ENCODE data around the gene SEC61G.

SEC61G gene

DNA sequence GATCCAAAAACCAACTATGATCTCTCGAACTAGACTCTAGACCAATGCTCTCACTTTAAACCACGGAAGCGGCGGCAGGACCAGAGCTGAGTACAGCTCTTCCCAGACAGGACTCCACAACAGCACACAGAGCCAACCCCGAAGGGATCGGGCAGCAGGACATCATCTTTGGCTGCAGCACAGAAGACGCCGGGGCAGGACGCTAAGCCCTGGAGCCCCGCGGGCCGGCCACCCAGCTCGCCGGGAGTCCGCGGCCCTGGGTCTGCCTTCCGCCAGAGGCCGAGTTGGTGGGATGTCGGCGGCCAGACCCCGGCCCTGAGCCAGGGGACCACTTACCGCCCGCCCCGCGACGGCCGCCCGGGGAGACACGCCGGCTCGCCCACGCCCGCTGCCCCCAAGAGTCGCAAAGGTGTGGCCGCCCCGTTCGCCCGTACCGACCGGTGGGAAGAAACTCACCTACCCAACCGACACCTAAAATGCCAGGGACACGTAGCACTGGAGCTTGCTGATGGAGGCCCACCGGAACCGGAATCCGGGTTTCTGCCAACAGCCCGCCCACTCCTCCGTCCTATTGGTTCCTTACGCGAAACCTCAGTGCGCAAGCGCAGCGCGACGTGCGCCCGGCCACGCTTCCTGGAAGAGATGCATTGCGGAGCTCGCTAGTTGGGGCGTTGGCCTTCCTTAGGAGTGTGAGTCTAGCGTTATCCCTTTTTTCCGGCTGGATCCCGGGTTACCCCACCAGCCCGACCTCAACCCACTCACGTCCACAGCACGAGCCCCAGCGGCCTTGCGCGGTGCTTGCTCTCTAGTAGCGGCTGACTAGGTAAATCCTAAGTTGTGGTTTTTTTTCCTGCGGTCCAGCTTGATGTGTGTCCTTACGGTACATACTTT lies at the start of gene SEC61G:
SEC61G (minus strand) TSS at position 510 of the 891 bp plus-strand sequence. CDS start 1,623 bp downstream, outside the sequence.
- peak; percentile 97 for DNase-seq

DNA sequence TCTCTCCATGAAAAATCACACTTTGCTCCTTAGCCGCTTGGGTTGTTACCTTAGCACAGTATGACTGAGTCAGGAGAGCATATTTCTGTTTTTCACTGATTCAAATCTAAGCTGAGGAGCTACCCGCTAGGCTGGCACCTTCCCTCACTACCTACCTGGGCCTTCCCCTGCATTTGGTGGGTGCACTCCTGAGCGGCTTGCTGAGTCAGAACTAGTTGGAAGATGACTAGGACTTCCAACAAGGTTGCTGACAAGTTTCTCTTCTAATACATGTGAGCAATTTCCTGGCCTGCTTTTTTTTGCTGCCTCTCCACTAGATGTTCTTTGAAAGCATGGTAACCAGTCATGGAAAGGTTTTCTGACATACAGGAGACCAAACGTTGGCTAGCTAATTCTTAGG lies 43.8 kb upstream of the SEC61G start:
- DNase-seq, result no peak

DNA sequence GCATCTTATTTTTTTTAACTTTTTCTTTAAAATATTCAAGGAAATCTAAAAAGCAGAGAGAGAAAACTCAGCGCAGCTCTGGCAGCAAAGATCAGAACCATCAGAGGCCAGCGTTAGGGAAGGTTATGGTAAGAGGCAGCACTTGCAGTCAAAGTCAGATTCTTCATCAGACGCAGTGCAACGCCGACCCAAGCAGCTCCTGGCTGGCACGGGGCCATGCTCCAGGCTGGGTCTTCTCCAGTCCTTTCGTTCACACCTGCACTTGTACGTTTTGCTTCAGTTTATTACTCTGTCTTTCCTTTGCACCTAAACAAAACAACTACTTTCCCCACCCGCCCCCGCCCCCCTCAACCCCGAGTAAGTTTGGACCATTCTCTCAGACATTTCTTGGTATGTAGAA lies 43.1 kb upstream of the SEC61G start:
- DNase-seq, result no peak

DNA sequence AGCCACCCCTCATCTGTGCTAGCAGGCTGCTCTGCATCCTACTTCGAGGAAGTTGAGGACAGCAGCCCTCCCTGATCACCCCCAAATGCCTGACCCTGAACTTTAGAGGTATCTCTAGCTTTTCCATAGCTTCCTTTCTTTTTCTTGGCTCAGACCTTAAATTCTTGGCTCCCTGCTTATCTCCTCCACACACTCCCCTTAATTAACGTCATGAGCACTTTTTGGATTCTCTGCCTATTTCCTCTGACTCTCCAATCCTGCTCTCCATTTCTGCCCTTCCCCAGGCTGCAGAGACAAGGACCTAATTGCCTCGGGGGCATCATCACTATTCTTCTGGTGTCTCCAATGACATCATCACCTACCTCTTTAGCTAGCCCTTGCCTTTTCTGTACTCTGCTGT lies 40.8 kb upstream of the SEC61G start:
- no peak for DNase-seq

DNA sequence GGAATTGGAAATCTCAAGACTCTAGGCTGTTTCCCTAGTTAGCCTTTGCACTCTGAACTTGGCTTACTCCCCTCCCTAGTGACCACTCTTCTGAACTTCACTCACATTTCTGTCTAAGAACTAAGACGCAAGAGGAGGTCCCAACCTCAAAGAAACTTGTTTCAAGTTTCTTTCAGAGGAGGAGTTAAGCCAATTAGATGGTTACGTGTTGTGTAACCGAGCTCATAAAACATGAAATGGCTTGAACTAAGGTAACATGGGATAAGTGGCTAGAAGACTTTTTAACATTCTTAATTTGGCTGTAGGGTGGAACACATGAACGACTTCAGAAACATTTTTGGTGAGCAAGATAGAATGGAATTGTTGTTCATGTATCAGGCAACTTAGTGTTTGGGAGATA lies 39.5 kb upstream of the SEC61G start:
- DNase-seq, result no peak

DNA sequence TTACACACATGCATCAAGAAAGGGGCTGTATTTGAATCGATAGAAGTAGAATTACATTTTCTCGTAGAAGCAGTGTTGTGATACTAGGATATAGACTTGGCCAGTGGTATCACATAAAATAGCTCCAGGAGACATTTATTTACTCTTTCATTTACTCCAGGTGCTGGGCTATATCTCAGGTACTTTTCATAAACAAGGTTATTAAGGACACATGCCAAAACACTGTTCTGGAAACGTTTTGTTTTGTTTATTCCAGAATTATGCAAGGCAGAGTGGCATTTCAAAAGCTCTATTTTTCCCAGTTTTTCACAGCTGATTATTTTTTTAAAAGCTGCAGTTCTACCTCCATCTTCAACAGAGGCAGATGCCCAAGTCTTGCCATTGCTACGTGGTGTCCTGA lies 37.8 kb upstream of the SEC61G start:
- DNase-seq, result no peak

DNA sequence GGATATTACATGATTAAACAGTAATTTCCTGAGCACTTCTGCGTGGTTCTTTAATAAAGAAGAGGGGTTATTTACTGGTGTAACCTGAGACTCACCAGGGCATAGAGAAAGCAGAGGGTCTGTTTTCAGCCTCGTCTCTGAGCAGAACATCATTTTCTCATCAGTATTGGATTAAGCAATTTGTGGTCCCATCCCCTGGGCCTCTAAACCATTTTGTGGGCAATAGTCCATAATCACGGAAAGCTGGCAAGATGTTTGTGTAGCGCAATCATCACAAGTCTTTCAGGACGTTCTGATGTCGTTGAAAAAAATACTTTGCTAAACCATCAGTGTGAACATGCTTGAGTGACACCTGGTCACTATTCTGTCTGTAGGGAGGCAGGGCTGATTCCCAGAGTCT lies 37.1 kb upstream of the SEC61G start:
- no peak for DNase-seq

DNA sequence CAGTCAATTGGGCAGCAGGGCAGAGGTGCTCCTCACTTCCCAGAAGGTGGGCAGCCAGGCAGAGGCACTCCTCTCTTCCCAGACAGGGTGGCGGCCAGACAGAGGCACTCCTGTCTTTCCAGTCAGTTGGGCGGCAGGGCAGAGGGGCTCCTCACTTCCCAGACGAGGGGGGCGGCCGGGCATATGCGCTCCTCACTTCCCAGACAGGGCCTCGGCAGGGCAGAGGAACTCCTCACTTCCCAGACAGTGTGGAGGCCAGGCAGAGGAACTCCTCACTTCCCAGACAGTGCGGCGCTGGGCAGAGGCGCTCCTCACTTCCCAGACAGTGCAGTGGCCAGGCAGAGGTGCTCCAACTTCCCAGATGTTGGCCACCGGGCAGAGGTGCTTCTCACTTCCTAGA lies 33.4 kb upstream of the SEC61G start:
- no peak for DNase-seq

DNA sequence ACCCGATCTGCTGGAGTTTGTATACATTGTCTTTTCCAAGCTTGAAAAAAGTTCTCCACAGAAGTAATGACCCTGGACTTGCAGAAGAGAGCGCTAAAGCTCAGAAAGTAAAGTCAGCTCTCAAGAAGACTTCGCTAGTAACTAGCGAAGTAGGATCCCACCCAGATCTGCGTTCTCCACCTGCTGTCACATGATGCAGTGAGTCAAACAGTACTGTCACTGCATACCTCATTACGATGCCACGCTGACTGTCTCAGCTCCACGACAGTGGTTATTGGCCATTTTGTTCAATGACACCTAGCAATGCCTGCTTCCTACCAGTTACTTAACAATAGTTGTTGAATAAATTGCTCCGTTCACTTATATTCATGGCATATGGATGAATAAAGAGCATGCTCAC lies 29.7 kb upstream of the SEC61G start:
- peak; percentile 94 for DNase-seq

DNA sequence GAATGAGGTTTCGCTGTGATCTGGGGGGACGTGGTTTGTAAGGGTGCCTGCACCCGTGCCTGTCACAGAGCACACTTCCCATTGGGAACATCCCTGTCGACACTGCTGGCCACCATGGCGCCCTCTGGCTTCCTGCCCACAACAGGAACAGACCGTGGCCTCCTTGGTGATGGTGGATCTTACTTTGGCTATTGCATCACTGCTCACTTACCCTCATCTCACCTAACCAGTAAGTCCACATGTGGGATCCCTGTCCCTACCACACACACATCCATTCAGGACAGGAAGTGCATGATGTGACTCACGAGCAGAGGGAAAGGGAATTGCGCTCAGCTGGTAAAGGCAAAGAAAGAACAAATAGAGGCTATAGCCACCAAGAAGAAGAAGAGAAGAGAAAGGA lies 26.2 kb upstream of the SEC61G start:
- DNase-seq, result peak; percentile 70

DNA sequence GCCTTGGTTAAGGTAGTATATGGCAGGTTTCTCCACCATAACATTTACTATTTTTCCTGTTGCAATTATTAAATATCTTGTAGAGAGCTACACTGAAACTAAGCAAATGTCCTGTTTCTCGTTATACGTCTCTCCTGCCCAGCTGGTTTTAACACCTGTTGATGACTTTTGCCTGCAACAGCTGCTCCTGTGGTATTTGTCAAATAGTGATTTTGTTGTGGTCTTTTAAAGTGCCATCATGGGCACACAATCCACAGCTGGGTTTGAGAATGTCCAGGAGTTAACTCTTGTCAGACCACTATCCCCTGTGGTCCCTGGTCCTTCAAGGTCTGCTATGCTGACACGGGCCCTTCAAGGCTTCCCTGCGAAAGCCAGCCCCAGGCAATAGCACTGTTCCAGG lies 24.9 kb upstream of the SEC61G start:
- DNase-seq, result no peak

DNA sequence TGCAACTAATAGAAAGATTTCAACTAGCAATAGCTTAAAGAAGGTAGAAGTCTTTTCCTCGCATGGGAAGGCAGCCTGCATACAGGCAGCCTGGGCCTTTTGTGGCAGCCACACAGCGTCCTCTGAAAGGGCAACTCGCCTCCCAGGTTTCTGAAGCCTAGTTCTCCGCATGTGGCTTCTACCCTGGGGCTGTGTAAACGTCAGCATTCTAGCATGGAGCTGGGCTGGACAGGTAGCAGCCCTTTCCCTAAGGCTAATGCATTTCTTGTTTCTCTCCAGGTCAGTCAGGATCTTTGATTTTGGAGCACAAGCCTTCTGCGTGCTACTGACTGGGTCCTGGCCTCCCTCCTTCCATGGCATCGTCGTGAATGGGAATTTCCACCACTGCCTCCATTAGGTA lies 23.8 kb upstream of the SEC61G start:
- no peak for DNase-seq

DNA sequence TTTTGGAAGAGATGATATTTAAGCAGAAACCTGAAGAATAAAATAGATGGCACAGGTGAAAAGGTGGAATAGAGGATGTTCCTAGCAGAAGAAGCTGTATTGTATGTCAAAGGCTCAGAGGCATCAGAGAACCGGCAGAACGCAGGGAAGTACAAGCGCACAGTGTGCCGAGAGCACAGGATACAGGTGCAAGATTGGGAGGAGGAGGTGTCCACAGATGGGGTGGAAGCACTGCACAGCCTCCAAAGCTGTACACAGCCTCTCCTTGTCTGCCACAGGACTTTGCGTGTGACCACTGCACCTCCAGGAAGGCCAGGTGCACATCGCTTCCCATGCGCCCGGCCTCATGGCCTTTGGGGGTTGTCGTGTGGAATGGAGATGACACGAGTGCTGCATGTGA lies 23.3 kb upstream of the SEC61G start:
- DNase-seq, result no peak

DNA sequence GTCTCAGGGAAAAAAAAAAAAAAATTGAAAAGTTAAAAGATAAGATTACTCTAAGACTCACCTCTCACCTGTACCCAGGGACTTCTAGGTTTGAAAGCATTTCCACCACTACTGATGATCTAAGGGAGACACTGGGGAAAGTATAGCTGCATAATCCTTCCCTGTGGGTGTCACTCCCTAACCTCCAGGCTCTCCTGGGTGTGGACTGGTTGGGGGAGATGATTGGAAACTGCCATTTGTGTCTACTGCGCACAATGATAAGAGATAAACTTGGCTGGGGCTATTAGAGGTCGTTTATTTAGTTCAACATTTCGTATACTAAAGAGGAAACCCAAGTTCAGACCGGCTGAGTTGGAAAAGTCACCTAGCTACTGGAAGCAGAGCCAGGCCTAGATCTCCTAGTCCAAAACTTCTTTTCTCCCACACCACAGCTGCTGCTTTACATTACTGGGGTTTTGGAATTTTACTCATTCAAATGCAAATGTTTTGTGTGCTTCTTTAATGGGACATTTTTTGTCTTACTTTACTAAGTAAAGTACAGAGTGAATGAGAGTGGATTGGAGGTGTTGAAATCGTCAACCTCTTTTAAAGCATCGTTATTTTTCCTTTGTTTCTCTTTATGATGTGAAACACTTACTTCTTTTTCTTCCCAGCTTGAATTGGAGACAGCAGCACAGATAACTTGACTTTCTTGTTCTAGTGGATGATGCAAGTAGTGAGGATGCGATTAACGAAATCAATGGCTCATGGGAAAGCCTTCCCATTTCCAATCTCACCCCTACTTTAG lies 22.3 kb upstream of the SEC61G start:
- DNase-seq, result no peak

DNA sequence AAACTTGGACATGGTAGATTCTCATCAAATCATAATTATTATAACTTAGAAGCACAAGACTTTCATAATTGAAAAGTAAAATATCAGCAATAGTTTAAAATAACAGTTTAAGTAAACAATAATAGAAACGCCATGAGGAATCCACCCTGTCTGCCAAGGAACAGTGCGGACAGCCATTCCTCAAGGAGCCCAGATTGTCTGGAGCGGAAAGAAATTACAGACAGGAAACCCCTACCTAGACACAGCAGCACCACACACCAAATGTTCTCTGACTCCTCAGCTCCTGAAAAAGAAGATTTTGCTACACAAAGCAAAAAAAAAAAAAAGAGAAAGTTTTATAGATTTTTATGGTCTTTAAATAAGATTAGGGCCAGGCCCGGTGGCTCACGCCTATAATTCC lies 21.5 kb upstream of the SEC61G start:
- no peak for DNase-seq

DNA sequence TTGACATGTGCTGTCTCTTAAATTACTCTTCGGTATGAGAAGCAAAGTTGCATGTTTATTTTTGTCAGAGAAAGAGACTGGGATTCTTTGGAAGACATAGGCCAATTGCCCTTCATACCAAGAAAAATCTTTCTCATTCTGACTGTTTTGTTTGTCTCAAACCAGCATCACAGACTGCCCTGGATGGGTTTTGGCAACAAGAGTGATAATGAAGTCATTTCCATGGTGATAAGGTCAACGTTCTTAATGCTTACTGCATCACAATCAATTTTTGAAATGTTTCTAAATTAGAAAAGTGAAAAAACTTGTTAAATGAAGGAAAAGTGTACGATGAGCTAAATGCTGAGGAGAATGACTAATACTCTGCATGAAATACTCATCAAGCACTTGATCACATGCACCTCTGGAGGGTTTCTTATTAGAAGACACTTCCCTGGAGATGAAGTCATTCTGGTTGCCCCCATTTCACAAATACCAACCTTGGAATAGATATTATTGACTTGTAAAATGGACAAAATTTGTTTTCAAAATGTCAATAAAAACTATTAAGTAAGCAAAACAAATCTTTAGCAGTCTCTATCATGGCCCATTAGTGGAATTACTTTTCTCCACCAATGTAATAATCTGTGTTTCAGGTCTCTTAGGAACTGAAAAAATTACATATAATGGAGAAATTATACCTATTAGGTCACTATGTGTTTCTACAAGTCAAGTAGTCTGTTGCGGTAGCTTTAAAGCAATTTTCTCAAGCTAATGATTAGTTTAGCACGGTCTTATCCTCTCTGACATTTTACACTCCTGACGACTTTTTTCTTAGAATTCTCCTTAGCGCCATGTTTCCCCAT lies 19.9 kb upstream of the SEC61G start:
- DNase-seq, result no peak

DNA sequence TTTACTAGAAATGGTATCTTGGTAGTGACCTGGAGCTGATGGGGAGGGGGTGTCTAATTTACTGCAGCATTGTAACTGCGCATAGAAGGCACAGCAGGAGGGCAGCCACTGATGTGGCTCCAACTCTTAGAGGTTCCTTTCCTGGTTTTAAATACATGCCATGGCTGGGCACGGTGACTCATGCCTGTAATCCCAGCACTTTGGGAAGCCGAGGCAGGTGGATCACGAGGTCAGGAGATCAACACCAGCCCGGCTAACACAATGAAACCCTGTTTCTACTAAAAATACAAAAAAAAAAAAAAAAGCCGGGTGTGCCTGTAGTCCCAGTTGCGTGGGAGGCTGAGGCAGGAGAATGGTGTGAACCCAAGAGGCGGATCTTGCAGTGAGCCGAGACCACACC lies 19.2 kb upstream of the SEC61G start:
- DNase-seq, result no peak

DNA sequence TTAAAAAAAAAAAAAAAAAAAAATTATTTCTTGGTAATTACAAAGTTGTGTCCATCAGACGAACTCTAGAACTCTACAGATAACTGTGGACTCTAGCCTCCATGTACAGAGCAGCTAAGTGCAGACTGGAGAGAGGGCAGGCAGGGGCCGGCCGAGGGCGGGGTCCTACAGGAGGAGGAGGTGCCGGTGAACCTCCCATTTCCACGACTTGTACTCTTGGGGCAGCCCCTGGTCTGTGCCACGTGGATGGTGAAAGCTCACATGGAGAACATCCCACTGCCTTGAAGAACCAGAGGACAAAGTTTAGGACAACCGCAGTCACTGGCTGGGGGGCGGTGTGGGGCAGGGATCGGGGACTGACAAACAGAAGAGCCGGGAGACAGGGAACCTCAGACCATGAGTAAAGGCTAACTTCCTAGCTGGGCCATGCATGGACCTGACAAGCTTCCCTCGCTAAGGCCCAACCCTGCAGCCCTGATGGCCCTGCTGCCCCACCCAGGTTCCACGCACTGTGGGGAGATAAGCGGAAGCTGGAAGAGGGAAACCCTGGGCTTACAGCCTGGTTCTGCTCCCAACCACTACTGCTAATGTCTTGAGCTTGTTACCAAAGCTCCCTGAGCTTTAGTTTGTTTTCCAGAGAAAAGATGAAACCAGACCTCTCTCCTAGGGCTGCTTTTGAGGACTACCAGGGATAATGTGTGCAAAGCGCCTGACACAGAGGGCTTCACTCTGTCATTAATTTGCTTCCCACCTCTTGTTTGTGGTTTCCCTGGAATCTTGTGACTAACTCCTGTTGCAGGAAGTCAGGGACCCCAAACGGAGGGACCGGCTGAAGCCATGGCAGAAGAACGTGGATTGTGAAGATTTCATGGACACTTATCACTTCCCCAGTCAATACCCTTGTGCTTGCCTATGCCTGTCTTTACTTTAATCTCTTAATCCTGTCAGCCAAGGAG lies 16.1 kb upstream of the SEC61G start:
- DNase-seq, result no peak

DNA sequence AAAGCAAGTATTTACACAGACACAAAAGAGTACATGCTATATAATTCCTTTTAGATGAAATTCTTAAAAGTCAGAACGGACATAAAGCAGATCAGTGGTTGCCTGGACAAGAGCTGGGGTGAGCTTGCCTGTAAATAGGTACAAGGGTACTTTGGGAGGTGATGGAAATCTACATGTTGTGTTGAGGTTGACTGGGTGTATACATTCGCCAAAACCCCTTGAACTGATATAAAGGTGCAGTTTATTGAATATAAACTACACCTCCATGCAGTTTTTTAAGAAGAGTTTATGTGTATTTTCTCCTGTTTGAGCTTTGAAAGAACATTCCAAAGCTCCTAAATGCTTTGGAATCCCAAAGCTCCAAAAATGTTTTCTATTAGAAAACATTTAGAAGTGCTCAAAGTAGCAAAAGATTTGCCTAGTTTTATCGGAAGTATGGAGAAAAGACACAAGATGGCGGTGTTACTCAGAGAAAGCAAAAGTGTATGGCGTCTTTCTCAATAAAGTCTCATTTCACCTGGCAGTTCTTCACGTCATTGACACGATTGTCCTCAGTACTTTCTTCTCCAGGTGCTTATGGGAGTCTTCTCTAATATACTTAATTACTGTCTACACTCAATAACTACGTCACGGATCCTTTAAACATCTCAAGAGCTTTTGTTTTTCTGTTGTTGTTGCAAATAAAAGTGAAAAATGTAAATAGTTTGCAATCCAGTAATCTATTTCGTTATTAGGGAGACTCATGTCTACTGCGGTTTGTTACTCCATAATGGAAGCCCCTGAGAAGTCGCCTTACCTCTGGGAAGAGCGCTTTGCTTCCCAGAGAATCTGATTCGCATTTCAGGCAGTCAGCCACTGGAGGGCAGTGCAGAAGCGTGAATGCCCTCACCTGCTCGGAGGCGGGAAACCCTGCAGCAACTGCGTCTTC lies 14.7 kb upstream of the SEC61G start:
- DNase-seq, result peak; percentile 94

DNA sequence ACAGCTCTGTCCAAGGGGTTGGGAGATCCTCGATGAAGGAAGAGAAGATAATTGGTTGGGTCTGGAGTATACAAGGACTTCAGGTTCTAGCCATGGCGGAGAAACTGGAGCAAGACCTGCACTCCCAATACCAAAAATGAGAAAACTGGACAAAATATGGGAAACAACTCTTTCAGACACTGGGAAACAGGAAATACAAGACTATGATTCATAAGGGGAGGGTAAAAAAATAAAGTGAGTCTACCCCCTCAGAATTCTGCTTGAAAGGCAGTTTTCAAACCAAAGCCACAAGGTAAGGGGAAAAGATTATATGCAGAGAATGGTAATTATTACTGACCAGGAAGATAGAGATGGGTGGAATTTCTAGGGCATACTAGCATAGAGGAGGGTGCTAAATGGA lies 10.2 kb upstream of the SEC61G start:
- DNase-seq, result no peak

DNA sequence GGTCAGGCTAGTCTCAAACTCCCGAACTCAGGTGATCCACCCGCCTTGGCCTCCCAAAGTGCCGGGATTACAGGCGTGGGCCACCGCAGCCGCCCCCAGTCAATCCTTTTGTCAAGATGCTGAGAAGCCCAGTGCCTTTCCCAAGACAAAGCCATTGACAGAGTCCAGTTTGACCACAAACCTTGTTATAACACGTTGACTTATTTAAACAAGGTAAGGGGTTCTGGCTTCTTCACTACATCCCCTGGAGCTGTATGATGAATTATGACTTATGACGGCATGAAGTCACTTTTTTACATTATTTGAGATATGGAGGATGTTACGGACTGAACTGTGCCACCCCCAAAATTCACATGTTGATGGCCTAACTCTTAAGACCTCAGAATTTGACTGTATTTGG lies 5.8 kb upstream of the SEC61G start:
- DNase-seq, result no peak

All from DMS53 (cell line).